Epidermal melanocyte (primary cell): ENCODE measurements around the gene RAB11FIP3.
A peak's percentile ranks its signal among the peaks of the same experiment; 100 is the strongest.
"Not testable (repeated sequence)": the region's sequence is repeated elsewhere in the genome, so short reads cannot be mapped to it uniquely, and the experiment has no call there.

Source experiments
- DNase-seq: peaks from one replicate; pipeline ENCODE4 v3.0.0; 2011; ENCODE audit warnings: low spot score; ENCODE audit not compliant: insufficient read length

Gene RAB11FIP3

DNA sequence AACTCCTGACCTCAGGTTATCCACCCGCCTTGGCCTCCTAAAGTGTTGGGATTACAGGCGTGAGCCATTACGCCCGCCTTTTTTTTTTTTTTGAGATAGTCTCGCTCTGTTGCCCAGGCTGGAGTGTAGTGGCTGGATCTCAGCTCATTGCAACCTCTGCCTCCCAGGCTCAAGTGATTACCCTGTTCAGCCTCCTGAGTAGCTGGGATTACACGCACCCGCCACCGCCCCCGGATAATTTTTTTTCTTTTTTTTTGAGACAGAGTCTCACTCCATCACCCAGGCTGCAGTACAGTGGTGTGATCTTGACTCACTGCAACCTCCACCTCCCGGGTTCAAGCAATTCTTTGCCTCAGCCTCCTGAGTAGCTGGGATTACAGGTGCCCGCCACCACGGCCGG, 3.3 kb upstream of the RAB11FIP3 start:
- not testable (repeated sequence) for DNase-seq

DNA sequence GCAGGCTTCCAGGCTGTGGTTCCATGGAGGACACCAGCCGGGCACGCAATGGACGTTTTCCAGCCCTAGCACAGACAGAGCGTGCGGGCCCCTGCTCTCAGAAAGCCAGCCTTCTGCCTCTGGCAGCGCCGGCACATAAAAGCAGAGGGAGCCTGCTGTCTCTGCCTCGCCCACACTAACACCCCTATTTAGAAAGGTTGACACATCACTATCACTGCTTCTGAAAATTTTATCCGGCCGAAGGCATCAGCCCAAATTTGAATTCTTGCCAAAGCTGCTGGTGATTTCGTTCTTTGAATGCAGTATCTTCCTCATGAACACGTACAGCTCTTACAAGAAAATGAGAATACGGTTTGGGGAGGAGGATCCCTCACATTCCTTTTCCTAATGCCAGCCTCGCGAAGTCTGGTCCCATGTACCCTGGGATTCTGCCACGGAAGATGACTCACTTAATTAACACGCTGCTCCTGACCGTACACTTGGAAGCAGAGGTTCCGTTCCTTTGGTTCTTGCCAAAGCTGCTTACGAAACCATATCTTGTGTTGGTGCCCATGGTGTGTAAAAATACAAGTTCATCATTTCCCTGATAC, 1.3 kb upstream of the RAB11FIP3 start:
- DNase-seq = peak; percentile 82

DNA sequence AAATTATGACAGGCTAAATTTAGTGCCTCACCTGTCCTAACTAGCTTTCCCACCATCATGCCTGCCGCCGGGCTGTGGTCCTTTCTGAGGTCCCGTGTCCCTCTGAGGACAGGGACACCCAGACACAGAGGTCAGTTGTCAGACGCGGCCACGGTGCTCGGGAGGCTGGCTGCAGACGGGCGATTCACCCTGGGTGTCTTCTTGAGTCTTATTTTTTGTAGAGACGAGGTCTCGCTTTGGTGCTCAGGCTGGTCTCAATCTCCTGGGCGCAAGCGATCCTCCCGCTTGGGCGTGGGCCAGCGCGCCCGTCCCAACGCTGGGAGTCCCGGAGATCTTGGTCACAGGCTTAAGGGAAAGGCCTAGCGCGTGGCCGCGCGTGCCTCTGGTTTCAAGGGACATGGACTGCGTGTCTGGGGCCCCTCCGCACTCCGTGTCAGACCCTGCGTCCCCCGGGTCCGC, 797 bp upstream of the RAB11FIP3 start:
- no peak for DNase-seq

DNA sequence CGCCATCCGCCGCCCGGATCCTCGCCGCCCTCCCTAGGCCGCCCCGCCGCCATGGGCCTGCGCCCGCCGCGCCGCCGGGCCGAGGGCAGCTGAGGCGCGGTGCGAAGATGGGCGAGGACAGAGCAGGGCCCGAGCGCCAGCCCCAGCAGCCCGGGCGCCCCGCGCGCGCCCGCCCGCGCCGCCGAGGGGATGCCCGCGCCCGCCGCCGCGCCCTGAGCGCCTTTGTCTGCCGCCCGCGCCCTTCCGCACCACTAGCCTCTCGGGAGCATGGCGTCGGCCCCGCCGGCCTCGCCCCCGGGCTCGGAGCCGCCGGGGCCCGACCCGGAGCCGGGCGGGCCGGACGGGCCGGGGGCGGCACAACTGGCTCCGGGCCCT, 278 bp downstream of the RAB11FIP3 start:
- no peak for DNase-seq

DNA sequence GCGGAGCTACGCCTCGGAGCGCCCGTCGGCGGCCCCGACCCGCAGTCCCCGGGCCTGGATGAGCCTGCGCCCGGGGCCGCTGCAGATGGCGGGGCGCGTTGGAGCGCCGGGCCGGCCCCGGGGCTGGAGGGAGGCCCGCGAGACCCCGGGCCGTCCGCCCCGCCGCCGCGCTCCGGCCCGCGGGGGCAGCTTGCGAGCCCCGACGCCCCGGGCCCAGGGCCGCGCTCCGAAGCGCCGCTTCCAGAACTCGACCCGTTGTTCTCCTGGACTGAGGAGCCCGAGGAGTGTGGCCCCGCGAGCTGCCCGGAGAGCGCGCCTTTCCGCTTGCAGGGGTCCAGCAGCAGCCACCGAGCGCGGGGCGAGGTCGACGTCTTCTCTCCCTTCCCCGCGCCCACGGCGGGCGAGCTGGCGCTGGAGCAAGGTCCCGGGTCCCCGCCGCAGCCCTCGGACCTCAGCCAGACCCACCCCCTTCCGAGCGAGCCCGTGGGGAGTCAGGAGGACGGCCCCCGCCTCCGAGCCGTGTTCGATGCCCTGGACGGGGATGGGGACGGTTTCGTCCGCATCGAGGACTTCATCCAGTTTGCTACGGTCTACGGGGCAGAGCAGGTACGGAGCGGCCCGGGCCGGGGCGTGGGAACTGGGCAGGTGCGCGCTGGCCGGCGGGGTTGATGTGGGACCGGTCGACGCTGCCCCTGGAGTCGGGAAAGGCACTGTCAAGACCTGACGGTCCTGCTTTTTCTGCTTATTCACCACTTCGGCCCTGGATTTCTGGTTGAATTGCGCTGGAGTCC, 861 bp downstream of the RAB11FIP3 start:
- no peak for DNase-seq

DNA sequence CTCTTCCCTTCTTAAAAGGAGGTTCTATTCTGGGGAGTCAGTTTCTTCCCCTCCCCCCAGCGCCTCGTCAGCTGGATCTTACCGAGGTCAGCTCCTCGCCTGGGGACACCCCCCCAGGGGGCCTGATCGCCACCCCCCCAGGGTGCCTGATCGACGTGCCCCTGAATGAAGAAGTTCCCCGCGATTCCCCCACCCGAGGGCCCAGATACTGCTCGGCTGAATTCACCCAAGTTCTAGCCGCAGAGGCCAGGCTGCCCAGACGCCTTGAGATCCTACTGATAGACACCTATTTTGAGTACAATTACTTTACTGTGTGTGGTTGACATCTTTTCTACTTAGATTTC, 1.4 kb downstream of the RAB11FIP3 start:
- no peak for DNase-seq

DNA sequence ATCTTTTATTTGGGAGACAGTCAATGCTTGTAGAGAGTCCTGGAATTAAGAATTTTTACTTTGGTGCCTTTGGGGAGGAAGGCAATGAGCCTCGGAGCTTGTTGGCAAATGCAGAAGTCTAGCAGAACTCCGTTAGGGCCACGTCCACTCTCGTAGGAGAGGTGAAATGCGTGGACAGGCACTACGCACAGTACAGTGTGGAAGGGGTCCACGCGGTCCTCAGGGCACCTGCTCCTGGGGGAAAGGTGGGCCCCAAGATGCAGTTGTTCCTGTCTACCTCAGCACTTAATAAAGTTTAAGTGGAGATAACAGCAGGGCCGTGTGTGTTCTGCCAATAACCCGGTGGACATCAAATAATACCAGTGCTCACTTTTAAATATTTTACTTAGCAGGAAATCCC, 1.8 kb downstream of the RAB11FIP3 start:
- DNase-seq = no peak

DNA sequence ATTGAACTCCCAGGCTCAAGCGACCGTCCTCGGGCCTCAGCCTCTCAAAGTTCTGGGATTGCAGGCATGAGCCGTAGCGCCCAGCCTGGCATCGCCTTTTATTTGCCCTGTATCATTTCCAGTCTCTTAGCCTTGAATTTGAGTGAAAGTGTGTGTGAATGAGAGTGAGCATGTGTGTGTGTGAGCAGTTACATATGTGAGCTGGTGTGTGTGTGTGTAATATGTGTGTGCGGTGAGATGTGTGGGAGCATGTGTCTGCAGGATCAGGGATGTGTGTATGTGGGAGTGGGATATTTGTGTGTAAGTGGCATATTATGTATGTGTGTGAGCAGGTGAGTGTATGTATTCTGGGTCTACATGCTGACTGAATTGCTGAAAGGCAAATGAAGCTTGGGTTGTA, 5.5 kb downstream of the RAB11FIP3 start:
- DNase-seq = no peak

DNA sequence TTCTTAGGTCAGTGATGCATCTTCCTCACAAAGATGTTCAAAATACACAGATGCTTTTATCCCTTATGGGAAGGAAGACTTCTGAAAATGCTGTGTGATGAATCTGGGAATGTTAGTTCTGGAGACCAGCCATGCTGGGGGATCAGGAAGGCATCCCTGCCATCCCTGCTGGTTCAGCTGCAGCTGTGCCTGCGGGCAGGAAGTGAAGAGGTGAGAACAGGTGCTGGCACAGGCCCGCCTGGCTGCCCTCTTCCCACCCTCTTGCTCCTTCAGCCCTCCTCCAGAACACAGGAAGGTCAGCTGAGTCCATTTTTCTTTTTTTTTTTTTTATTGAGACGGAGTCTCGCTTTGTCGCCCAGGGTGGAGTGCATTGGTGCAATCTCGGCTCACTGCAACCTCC, 15.2 kb downstream of the RAB11FIP3 start:
- no peak for DNase-seq

DNA sequence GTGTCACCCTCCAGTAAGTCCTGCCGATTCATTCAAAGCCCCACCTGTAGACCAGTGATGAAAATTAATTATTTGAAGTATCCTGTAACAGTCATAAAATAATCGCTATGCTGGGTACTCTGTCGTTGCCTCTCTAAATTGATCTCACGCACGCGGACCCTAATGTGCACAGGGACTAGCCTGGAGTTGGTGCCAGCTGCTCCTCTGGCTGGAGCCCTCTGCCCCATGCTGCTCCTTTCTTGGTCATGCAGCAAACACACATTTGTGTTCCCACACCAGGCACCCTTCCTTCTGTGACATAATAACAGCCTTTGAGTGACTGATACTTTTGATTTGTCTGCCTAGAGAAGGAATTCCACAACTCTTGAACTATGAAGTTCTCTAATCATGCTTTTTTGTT, 16.0 kb downstream of the RAB11FIP3 start:
- no peak for DNase-seq

DNA sequence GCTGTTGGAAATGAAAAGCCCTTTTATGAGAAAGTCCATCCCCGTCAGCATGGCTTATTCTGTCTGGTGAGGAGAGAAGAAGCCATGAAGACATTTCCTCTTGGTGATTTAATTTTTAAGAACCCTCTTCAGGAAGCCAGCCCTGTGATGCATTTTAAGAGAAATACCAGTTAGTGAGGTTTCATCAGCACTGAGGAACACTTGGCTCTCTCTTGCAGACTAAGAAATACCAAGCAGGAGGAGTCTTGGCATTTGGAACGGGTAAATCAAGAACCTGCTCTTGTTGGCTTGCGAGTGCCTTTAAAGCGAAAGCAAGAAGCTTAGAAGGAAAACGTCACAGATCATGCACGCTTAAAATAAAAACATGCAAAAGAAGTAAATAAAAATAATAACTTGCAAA, 17.5 kb downstream of the RAB11FIP3 start:
- DNase-seq = no peak

DNA sequence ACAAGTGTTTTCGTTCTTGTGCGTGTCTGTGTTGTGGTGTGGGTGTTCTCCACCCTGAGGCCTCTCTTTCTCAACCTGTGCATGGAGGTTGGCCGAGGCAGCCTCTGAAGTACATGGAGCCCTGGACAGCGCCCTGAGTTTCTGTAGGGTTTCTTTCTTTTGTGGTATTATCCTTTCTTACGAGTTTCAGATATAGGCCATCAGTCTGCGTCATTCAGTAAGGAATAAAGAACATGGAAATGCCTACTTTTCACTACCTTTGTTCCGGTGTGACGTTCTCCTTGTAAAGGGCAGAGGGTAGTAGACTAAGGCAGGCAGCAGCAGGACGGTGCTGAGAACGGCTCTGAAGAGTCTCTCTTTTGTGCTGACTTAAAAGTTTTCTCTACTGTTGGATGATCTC, 18.6 kb downstream of the RAB11FIP3 start:
- no peak for DNase-seq

DNA sequence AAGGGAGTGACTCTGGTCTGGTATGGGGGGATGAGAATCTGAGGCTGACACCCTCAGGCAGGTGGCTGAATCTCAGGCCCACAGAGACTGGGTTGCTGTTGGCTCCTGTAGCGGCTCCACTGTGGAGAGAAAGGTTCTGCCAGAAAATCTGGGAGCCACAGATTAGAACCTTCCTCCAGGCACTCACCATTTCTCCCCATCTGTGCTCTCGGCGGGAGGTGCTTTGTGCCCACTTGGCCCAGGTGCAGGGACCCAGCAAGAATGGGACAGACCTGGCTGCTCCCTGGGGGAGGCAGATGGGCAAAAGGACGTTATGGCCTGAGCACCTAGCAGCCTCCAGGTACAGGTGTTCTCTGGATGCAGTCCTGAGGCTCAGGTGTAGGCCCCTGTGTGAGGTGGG, 20.1 kb downstream of the RAB11FIP3 start:
- DNase-seq = no peak

DNA sequence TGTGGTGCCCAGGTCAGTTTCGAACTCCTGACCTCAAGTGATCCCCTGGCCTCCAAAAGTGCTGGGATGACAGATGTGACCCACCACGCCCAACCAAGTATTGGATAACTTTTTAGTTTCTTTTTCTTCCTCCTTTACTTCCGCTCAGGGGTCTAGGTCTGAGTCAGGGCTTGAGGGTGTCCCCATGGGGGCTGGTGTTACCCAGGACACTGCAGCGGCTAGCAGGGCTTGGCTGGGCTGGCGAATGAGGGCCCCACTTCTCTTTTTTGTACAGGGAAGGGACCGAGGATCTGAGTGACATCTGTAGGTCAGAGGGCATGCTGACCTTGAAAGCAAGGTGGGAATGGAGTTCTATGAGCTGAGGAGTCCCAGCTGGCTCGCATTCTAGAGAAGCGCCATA, 24.9 kb downstream of the RAB11FIP3 start:
- DNase-seq = no peak

DNA sequence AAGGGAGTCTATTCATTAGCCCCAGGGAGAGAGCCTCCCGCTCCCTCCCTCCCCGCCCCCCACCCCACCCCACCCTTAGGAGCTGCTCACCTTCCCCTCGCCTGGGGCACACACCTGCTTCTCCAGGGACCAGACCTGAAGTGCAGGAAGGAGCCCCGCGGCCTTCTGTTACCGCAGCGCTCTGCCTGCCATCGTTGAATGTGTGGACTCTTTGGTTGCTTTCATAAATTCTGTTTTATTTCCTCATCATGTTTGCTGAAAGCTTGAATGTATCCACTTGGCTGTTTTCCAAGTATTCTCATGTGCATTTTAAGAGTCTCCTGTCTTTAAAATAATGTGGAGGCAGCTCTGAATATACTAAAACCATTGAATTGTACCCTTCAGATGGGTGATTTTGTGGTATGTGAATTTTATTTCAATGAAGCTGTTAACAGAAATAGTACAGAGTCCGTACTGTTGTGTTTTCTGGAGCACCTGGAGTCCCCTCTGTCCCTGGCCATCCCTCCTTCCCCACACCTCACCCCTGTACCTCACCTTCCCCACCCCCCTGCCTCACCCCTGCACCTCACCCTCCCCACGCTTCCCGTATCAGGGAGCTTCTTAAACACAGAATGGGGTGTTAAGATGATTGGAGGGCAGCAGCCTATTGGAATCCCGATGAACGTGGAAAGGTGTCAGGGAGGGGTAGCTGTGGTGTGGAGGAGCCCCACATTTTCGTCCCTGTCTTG, 25.5 kb downstream of the RAB11FIP3 start:
- no peak for DNase-seq

DNA sequence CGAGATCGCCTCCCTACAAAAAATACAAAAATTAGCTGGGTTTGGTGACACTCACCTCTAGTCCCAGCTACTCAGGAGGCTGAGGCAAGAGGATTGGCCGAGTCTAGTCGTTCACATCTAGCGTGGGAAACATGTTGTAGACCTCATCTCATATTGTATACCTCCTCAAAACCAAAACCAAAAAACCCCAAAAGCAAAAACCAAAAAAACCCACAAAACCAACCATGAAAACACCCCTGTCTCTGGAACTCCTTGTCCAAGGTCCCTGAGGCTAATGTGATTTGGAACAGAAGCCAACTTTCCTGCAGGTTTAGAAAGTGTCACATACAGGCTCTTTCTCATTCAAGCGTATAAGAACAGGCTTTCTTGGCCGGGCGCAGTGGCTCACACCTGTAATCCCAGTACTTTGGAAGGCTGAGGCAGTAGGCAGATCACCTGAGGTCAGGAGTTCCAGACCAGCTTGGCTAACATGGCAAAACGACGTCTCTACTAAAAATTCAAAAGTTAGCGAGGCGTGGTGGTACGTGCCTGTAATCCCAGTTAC, 29.0 kb downstream of the RAB11FIP3 start:
- no peak for DNase-seq

DNA sequence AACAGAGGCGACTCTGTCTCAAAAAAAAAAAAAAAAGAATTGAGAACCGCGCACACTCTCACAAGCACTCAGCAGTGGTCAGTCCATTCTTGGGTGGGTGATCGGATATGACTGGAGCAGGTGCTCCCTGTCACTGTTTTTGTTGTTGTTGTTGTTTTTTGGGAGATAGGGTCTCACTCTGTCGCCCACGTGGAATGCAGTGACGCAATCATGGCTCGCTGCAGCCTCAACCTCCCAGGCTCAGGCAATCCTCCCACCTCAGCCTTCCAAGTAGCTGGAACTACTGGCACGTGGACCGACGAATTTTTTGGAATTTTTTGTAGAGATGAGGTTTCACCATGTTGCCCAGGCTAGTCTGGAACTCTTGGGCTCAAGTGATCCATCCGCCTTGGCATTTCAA, 30.0 kb downstream of the RAB11FIP3 start:
- no peak for DNase-seq

DNA sequence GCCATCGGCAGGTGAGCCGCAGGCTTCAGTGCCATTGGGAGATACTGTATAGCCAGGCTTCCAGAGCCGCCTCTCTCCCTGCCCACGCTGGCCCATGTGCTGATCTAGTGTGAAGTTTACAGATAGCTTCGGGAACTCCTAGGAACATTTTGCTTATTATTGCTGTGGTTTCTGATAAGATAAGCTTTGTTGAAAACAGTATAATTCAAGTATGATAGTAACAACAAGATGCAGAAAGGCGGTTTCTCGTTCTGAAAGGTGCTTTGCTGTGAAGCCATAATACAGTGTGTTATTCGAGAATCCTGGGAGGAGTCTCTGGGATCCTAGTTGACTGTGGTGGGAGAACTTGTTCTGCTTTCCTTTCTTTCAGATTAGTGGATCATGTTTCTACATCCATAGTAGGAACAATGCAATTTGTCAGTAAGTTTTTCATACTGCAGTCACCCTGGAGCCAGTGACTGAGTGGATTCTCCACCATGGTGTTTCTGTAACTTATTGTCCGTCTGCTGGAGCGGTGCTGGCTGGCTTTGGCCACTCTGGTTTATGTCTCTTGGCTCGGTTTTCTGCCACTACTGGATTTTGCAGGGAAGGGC, 31.5 kb downstream of the RAB11FIP3 start:
- DNase-seq = no peak

DNA sequence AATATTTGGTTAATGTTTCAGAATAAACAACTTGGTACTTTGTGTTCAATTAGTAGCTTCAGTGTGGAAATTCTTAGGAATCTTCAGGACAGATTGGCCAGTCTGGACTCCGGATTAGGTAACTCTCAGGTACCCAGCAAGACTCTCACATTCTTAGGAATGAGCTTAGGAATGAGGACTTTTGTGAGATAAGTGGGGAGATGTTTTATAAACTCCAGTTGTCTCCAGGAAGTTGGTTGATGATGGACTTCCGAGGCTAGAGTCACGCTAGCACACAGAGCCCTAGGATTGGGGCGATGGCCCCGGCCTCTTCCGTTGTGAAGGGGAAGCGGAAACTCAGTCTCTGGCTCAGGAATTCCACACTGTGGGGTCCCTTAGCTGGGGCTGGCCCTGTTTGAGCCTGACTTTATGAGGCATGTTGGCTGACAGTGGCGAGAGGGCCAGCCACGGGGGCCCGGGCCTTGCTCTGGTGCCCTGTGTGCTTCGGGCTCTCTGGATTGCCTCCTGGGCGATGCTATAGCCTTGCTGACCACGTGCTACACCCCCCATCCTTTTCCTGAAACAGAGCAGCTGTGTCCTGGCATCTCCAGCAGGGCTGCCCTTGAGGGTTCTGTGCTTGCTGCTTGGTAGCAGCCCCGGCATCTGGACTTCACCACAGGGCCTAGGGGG, 32.4 kb downstream of the RAB11FIP3 start:
- no peak for DNase-seq

DNA sequence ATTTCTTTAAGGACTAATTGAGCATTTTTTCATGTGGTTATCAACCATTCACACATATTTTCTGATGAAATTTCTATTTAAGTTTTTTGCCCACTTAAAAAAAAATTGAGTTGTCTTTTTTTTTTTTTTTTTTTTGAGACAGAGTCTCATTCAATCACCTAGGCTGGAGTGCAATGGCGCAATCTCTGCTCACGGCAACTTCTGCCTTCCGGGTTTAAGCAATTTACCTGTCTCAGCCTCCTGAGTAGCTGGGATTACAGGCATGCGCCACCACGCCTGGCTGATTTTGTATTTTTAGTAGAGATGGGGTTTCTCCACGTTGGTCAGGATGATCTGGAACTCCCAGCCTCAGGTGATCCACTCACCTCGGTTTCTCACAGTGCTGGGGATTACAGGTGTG, 34.3 kb downstream of the RAB11FIP3 start:
- DNase-seq = no peak

DNA sequence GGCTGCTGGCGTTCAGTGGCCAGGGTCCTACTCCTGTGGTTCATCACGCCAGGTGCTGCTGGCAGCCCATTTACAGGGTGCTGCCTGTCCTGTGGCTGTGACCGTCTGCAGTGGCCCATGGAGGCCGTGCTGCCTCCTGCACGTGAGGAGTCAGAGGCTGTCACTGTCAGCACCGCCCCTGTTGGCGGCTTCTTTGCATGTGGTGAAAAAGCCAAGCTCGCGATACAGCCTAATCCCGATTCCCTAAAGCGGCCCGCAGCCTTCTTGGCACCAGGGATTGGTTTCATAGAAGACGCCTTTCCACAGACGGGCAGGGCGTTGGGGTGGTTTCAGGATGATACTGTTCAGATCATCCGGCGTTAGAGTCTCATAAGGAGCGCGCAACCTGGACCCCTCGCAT, 35.3 kb downstream of the RAB11FIP3 start:
- DNase-seq = no peak

DNA sequence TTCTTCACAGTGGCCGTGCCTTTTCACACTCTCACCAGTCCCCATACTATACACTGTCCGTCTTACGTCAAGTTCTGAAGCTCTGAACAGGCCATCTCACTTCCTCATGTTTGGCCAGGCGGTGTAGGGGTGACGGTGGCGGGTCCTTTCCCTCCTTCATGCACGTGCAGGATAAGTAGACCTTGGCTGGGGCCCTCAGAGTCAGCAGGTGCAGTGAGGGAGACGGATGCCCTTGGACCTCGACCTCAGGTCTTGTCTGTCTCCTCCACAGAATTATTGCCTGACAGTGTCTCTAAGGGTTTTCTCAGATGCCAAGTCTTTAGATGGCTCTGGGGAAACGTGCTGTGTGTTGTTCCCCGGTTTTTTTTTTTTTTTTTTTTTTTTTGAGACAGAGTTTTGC, 37.6 kb downstream of the RAB11FIP3 start:
- DNase-seq = no peak
